IPS-20b (cell line): ENCODE results near the gene SHROOM3.
A peak's percentile ranks its signal among the peaks of the same experiment; 100 is the strongest.

Experiments used
- H3K27ac ChIP-seq: one replicate; pipeline ENCODE4 v1.5.1; 2013; ENCODE audit warnings: low read length
- H3K27me3 ChIP-seq: 2 replicates; pipeline ENCODE4 v1.6.1; 2013; ENCODE audit warnings: mild to moderate bottlenecking, low read length, inconsistent platforms; ENCODE audit not compliant: insufficient read depth
- H3K36me3 ChIP-seq: 2 replicates; pipeline ENCODE4 v1.6.1; 2013; ENCODE audit warnings: low read depth, mild to moderate bottlenecking, inconsistent platforms, low read length, moderate library complexity; ENCODE audit not compliant: insufficient read depth
- H3K4me1 ChIP-seq: 2 replicates; pipeline ENCODE4 v1.6.1; 2013; ENCODE audit warnings: mild to moderate bottlenecking, control low read depth, inconsistent platforms, low read length, moderate library complexity; ENCODE audit not compliant: insufficient read depth
- H3K4me3 ChIP-seq: 2 replicates; pipeline ENCODE4 v1.5.1; 2013; ENCODE audit warnings: mild to moderate bottlenecking, low read length, inconsistent platforms
- H3K9ac ChIP-seq: 2 replicates; pipeline ENCODE4 v1.6.1; 2013; ENCODE audit warnings: low read depth, mild to moderate bottlenecking, inconsistent platforms, low read length, moderate library complexity
- H3K9me3 ChIP-seq: 2 replicates; pipeline ENCODE4 v1.6.1; 2013; ENCODE audit warnings: mild to moderate bottlenecking, low read depth, low read length, inconsistent platforms; ENCODE audit not compliant: insufficient read depth

The SHROOM3 gene

DNA sequence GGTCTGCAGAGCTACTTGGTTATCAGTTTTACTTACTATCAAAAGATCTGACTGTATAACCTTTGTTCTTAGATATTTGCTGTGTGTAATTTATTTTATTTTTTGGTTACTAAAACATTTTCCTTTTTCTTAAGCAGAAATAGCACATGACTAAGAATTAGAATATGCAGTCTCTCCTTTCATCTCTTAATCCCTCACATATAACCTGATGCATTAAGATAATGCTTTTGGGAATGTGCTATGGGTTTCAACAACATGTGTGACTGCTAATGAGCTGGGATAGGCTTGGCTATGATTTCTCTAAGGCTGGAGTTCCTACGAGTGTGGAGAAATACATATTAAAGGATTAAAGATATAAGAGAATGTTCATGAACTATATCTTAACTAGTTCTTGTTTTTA is 41.5 kb downstream of the SHROOM3 start:
- no peaks in the 10 kb centered on the region for H3K36me3 ChIP-seq
- H3K9me3 ChIP-seq = peaks cover 6% of the 10 kb centered on the region; the same call in 1 of the 2 replicates
- H3K9ac ChIP-seq = no peak overlapping the region
- H3K27me3 ChIP-seq = no peaks in the 10 kb centered on the region
- H3K27ac ChIP-seq = no peak overlapping the region
- no peaks in the 10 kb centered on the region for H3K4me1 ChIP-seq
- no peak overlapping the region for H3K4me3 ChIP-seq

DNA sequence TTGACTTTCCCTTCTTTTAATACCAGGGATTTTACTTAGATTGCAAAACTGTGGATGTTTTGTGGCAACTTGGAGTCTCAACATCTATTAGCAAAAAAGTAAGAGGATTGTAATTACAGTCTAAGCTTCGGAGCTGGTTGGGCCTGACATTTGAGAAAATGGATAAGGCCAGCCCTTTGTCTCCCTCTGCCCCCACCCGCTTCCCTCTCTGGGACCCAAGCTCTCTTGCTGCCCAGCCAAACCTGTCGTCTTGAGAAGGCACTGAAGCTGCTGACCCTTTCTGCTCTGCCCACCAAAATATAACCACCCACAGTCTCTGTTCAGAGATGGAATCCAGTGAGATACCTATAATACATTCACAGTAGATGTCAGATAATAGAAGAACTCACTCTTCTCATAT is 49.6 kb downstream of the SHROOM3 start:
- H3K9ac ChIP-seq = peak overlapping the region; percentile 35; the same call in 1 of the 2 replicates
- peaks cover 21% of the 10 kb centered on the region for H3K4me1 ChIP-seq
- H3K27me3 ChIP-seq = no peaks in the 10 kb centered on the region
- no peaks in the 10 kb centered on the region for H3K36me3 ChIP-seq
- no peak overlapping the region for H3K4me3 ChIP-seq
- H3K9me3 ChIP-seq = no peaks in the 10 kb centered on the region
- peak overlapping the region; percentile 52 for H3K27ac ChIP-seq

DNA sequence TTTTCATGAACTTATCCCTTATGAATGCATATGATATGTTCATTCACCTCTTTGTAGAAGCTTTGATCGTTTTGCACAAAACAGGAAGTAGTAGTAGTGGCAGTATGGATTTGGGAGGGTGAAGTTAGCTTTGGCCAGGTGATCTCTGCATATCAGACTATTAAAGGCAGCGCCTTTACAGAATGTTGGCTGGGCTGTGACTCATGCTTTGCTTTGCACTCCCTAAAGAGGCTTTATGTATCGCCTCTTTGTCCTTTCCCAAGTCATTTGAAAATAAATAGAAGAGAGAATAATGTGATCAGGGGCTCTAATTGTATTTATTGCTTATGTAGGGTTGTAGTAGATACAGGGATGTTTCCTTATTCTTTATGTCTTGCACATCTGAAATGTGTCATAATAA is 50.4 kb downstream of the SHROOM3 start:
- Histone ChIP-seq H3K4me1 (peaks cover 21% of the 10 kb centered on the region), H3K9ac (no peak overlapping the region; the same call in 1 of the 2 replicates), H3K36me3 (no peaks in the 10 kb centered on the region), H3K9me3 (no peaks in the 10 kb centered on the region), H3K4me3 (no peak overlapping the region), H3K27me3 (no peaks in the 10 kb centered on the region), H3K27ac (peak overlapping the region; percentile 52)

DNA sequence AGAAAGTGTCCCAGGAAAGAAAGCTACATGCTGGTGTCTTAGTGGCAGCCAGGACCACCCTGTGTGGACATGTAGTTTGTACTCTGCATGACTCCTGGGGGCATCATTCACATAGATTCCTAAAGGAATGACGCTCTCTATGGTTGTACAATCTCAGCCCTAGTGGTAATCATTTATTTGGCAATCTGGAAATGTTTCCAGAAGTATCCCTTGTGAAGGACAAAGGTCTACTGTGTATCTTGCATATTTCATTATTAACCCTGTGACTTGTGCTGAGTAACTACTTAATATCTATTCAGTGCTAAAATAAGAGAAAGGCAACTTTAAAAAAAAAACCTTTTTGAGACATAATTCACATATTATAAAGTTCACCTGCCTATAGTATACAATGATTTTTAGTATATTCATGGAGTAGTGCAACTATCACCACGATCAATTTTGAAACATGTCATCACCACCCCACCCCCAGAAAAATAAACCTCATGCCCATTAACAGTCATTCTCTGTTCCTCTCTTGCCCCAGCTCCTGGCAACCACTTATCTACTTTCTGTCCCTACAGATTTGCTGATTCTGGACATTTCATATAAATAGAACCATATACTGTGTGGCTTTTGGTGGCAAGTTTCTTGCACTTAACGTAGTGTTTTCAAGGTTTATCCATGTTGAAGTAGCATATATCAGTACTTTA is 51.7 kb downstream of the SHROOM3 start:
- no peak overlapping the region for H3K4me3 ChIP-seq
- peaks cover 21% of the 10 kb centered on the region for H3K4me1 ChIP-seq
- no peak overlapping the region for H3K9ac ChIP-seq
- H3K27ac ChIP-seq = peak overlapping the region; percentile 42
- H3K9me3 ChIP-seq = no peaks in the 10 kb centered on the region
- H3K27me3 ChIP-seq = no peaks in the 10 kb centered on the region
- H3K36me3 ChIP-seq = no peaks in the 10 kb centered on the region

DNA sequence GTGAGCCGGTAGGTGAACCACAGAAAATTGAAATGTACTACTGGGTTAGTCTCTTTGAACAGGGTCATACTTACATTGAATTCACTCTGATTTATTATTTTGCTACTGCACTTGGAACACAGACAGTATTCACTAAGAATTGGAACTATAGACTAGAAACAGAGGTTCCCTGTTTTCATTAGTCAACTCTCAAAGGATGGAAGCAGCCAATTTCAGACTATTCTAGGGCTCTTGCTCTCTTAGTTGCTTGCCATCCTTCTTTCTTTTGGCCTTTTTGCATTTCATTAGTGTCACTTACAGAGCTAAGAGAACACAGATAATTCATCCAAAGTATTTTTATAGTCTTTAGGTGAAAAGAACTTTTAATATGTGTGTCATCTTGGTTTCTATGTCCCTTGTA is 52.6 kb downstream of the SHROOM3 start:
- Histone ChIP-seq H3K4me1 (peaks cover 21% of the 10 kb centered on the region), H3K9me3 (no peaks in the 10 kb centered on the region), H3K27ac (no peak overlapping the region), H3K4me3 (no peak overlapping the region), H3K36me3 (no peaks in the 10 kb centered on the region), H3K9ac (no peak overlapping the region), H3K27me3 (no peaks in the 10 kb centered on the region)

DNA sequence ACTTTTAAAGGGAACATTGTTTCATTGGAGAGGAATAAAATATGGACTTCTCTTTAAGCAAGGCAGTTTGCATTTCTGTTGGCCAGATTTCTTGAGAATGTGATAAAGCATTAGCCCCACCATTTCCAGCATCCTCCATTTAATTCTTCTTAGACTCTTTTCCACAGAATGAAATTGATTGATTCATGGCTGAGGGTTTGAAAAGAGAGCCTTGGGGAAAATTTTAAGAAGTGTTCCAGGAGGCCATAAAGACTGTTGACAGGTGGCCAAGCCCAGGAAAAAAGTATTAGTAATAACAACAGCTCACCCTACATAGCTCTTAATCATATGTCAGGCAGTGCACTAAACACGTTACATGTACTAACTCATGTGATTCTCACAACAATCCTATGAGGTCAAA is 53.4 kb downstream of the SHROOM3 start:
- H3K27ac ChIP-seq = no peak overlapping the region
- H3K4me3 ChIP-seq = no peak overlapping the region
- no peak overlapping the region for H3K9ac ChIP-seq
- no peaks in the 10 kb centered on the region for H3K27me3 ChIP-seq
- H3K4me1 ChIP-seq = peaks cover 21% of the 10 kb centered on the region
- no peaks in the 10 kb centered on the region for H3K9me3 ChIP-seq
- no peaks in the 10 kb centered on the region for H3K36me3 ChIP-seq

DNA sequence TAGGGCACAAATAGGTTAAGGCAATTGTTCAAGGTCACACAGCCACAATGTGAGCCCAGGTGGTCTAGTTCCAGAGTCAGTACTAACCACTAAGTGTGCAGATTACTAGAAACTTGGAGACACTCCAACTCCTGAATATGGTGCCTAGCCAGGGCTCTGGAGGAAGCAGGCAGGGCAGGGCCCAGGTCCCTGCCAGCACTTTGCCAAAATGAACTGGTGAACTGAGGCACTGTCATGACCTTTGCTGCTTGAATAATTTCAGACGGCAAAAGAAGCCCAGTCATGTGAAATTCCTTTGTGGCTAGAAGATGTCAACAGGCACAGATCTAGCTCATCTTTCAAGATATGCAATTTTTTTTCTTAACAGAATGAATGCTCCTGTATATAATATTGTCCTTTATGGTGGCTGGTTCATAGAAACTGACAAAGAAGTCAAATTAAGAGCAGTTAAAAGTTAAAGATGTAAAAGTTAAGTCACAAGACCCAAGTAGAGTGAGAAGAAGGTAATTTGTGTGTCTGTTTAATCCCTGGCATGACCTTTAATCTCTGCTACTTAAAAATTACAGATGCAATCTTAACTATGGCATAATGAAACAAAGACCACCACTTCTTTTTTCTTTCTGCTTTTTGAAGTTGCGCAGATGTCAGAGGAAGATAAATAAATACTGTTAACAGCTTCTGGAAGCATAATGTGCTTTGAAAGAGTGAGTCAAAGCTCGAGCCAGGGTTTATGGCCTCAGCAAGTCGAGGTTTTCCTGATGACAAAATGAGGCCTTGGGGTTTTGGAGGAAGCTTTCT is 54.1 kb downstream of the SHROOM3 start:
- no peak overlapping the region for H3K27ac ChIP-seq
- H3K9ac ChIP-seq = no peak overlapping the region
- no peak overlapping the region for H3K4me3 ChIP-seq
- H3K36me3 ChIP-seq = no peaks in the 10 kb centered on the region
- no peaks in the 10 kb centered on the region for H3K27me3 ChIP-seq
- no peaks in the 10 kb centered on the region for H3K9me3 ChIP-seq
- peaks cover 21% of the 10 kb centered on the region for H3K4me1 ChIP-seq

DNA sequence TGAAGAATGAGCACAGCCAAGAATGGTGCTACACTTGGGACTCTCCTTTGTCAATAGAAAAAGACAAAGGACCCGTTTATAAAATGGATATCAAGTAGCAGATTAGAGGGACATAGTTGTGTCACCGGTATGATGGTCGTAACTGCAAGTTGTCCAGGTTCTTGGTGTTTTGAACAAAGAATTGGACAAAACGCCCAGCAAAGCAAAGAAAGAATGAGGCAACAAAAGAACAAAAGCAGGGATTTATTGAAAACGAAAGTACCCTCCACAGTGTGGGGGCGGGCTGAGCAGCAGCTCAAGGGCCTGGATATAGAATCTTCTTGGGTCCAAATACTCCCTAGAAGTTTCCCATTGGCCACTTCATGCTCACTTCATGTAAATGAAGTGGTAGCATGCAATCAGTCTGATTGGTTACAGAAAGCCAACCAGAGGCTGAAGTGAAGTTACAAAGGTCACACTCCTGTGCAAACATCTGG is 54.7 kb downstream of the SHROOM3 start:
- Histone ChIP-seq H3K4me1 (peaks cover 17% of the 10 kb centered on the region), H3K36me3 (no peaks in the 10 kb centered on the region), H3K9me3 (no peaks in the 10 kb centered on the region), H3K9ac (no peak overlapping the region), H3K27ac (no peak overlapping the region), H3K27me3 (no peaks in the 10 kb centered on the region), H3K4me3 (no peak overlapping the region)

DNA sequence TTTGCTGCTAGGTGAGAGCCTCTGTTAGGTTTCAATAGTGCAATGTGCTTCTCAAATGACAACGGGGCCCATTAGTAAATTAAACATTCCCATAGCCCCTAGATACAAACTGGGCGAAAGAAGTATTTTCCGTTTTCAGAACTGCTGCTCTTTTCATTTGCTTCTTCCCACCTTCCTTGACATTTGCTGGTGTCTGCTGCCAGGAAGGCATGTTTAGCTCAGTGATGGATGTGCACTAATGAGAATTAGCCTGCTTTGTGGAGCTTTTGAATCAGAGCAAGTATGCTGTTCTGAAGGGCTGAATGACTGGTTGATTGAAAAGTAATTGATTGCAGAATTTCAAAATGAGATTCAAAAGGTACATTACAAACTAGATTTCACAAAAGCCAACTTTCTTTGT is 57.0 kb downstream of the SHROOM3 start:
- no peak overlapping the region for H3K27ac ChIP-seq
- no peaks in the 10 kb centered on the region for H3K27me3 ChIP-seq
- no peak overlapping the region for H3K9ac ChIP-seq
- H3K4me1 ChIP-seq = no peaks in the 10 kb centered on the region
- H3K9me3 ChIP-seq = no peaks in the 10 kb centered on the region
- H3K4me3 ChIP-seq = no peak overlapping the region
- no peaks in the 10 kb centered on the region for H3K36me3 ChIP-seq

DNA sequence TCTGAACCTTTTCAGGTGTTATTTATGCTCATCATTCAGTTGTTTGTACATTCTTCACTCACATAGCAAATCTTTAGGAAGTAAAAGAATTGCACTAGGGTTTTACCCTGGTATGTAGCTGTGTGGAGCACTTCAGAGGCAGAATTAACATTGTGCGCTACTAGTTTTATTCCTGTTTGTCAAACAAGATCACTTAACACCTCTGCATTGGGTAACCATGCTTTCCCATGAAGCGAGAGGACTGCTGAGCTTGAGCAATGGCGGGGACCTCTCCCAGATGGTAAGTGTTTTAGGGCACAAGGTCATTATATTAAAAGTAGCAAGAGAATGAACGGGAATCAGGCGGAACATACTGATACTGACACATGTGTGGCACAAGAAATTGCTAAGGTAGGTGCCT is 59.2 kb downstream of the SHROOM3 start:
- Histone ChIP-seq H3K9me3 (no peaks in the 10 kb centered on the region), H3K4me1 (no peaks in the 10 kb centered on the region), H3K36me3 (no peaks in the 10 kb centered on the region), H3K4me3 (no peak overlapping the region), H3K9ac (no peak overlapping the region), H3K27me3 (no peaks in the 10 kb centered on the region), H3K27ac (no peak overlapping the region)

DNA sequence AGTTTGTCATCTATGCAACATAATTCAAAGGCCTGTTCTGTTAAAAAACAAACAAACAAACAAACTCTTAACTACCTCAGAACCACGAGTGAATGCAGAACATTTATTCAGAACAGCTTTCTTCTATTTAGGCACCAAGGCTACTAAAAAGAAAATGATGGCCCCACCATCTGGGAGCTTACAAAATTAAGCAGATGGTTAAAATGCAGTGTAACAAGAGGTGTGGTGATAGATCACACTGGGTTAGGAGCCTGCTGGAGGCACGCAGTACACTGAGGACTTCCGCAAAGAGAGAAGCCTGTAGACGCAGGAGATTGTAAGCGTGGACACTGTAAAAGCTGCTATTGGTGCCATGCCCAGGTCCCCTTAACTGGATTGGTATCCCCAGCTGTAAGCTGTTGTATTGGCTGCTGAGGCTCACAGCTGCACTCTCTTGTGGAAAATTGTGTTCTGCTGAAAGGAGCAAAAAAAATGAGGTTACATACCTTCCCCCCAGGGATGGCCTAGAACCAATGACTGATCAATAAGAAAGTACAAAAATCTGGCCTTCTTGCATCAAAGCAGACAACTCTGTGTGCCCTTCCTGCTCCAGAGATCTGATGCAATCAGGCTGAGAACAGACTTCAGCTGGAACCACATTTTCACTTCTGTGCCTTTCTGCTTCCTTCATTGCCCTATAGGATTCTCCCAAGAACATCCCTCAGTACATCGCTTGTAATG is 60.0 kb downstream of the SHROOM3 start:
- Histone ChIP-seq H3K36me3 (no peaks in the 10 kb centered on the region), H3K4me3 (no peak overlapping the region), H3K4me1 (no peaks in the 10 kb centered on the region), H3K9me3 (no peaks in the 10 kb centered on the region), H3K27ac (no peak overlapping the region), H3K9ac (no peak overlapping the region), H3K27me3 (no peaks in the 10 kb centered on the region)
